IMR-90 (cell line): ENCODE data around the gene MAPRE3. TPM values are rescaled to one million over a fixed set of nuclear protein-coding genes. Genes with fewer than 3 reads are reported as not detected.

ENCODE experiments used
- ATAC-seq: fragments of 200-7000 bp; cut with Tn5 transposase; 2 replicates; pipeline ENCODE4 v1.9.1; 2020; ENCODE audit warnings: low read depth, mild to moderate bottlenecking, moderate library complexity
- BruUV-seq: library from RNA; stranded (reverse); fragments of 400-500 nt; replicated peaks from 2 replicates; lab custom pipeline; 2021; lab: Mats Ljungman, UMichigan
- CTCF ChIA-PET: fragments of 300-600 bp; formaldehyde crosslinking; extraction: SDS; loops from one replicate; lab custom pipeline; 2021; ENCODE audit warnings: antibody characterized with exemption; lab: Yijun Ruan, JAX
- POLR2A ChIA-PET: fragments of 300-600 bp; sonication (Branson Sonifier 250); formaldehyde crosslinking; loops from one replicate; lab custom pipeline; 2022; ENCODE audit warnings: antibody characterized with exemption; ENCODE audit not compliant: unreplicated experiment; lab: Charles Lee
- DNase-seq: peaks from one replicate; pipeline ENCODE4 v3.0.0; 2013
- H2AFZ ChIP-seq: replicated peaks from 2 replicates; pipeline ENCODE3; 2013; ENCODE audit warnings: low read length, mild to moderate bottlenecking; ENCODE audit not compliant: poor library complexity
- H2AK5ac ChIP-seq: 2 replicates; pipeline ENCODE4 v1.6.1; 2013; ENCODE audit warnings: low read depth, low read length, inconsistent platforms
- H2AK9ac ChIP-seq: replicated peaks from 2 replicates; pipeline ENCODE3; 2013; ENCODE audit warnings: mild to moderate bottlenecking, low read depth, low read length, moderate library complexity; ENCODE audit not compliant: poor library complexity
- H2BK120ac ChIP-seq: 2 replicates; pipeline ENCODE4 v1.6.1; 2013; ENCODE audit warnings: low read depth, low read length, inconsistent platforms
- H2BK15ac ChIP-seq: 3 replicates; pipeline ENCODE4 v1.6.1; 2013; ENCODE audit warnings: low read depth, low read length, inconsistent platforms
- H2BK20ac ChIP-seq: 2 replicates; pipeline ENCODE4 v1.6.1; 2013; ENCODE audit warnings: low read depth, mild to moderate bottlenecking, inconsistent platforms, low read length, moderate library complexity
- H2BK5ac ChIP-seq: 2 replicates; pipeline ENCODE4 v1.6.1; 2013; ENCODE audit warnings: mild to moderate bottlenecking, low read depth, low read length, inconsistent platforms; ENCODE audit not compliant: poor library complexity, severe bottlenecking
- H3K14ac ChIP-seq: replicated peaks from 2 replicates; pipeline ENCODE4 v1.6.1; 2013; ENCODE audit warnings: low read depth, low read length, inconsistent platforms
- H3K18ac ChIP-seq: 2 replicates; pipeline ENCODE4 v1.6.1; 2013; ENCODE audit warnings: low read depth, low read length, control low read depth
- H3K23ac ChIP-seq: 2 replicates; pipeline ENCODE4 v1.6.1; 2013; ENCODE audit warnings: low read depth, low read length, inconsistent platforms
- H3K27ac ChIP-seq: 2 replicates; pipeline ENCODE4 v1.5.1; 2013; ENCODE audit warnings: mild to moderate bottlenecking, control low read depth, low read length; ENCODE audit not compliant: insufficient read depth
- H3K27me3 ChIP-seq: 2 replicates; pipeline ENCODE4 v1.6.1; 2013; ENCODE audit warnings: low read length; ENCODE audit not compliant: control insufficient read depth, insufficient read depth
- H3K36me3 ChIP-seq: 2 replicates; pipeline ENCODE4 v1.6.1; 2013; ENCODE audit warnings: low read length, mixed read lengths; ENCODE audit not compliant: control insufficient read depth, insufficient read depth
- H3K4ac ChIP-seq: 2 replicates; pipeline ENCODE4 v1.6.1; 2013; ENCODE audit warnings: low read depth, low read length, inconsistent platforms
- H3K4me1 ChIP-seq: 2 replicates; pipeline ENCODE4 v1.6.1; 2013; ENCODE audit warnings: low read length, mixed read lengths; ENCODE audit not compliant: control insufficient read depth, insufficient read depth
- H3K4me2 ChIP-seq: 2 replicates; pipeline ENCODE4 v1.6.1; 2013; ENCODE audit warnings: low read depth, mild to moderate bottlenecking, control low read depth, low read length, moderate library complexity
- H3K4me3 ChIP-seq: 2 replicates; pipeline ENCODE4 v1.5.1; 2013; ENCODE audit warnings: low read depth, mild to moderate bottlenecking, control low read depth, low read length, moderate library complexity; ENCODE audit not compliant: insufficient read depth
- H3K56ac ChIP-seq: 2 replicates; pipeline ENCODE4 v1.6.1; 2013; ENCODE audit warnings: low read length, inconsistent platforms; ENCODE audit not compliant: insufficient read depth; ENCODE audit errors: extremely low read depth
- H3K79me1 ChIP-seq, 2 experiments: 2 replicates each; pipeline ENCODE4 v1.6.1; 2013; ENCODE audit warnings: low read length in 2 of 2, inconsistent platforms in 1 of 2, low read depth in 1 of 2
- H3K9ac ChIP-seq: 2 replicates; pipeline ENCODE4 v1.6.1; 2013; ENCODE audit warnings: low read depth, low read length, control low read depth
- H3K9me1 ChIP-seq: 2 replicates; pipeline ENCODE4 v1.6.1; 2013; ENCODE audit warnings: low read length, inconsistent platforms; ENCODE audit not compliant: insufficient read depth
- H3K9me3 ChIP-seq: 2 replicates; pipeline ENCODE4 v1.6.1; 2013; ENCODE audit warnings: low read length; ENCODE audit not compliant: control insufficient read depth, insufficient read depth
- H4K20me1 ChIP-seq: 2 replicates; pipeline ENCODE4 v1.6.1; 2013; ENCODE audit warnings: low read length, inconsistent platforms; ENCODE audit not compliant: insufficient read depth
- H4K5ac ChIP-seq: 2 replicates; pipeline ENCODE4 v1.6.1; 2013; ENCODE audit warnings: mild to moderate bottlenecking, low read depth, low read length, control low read depth
- H4K8ac ChIP-seq, 2 experiments: 2 replicates each; pipeline ENCODE4 v1.6.1; 2013; ENCODE audit warnings: low read depth in 2 of 2, low read length in 2 of 2, control low read depth in 1 of 2, inconsistent platforms in 1 of 2
- H4K91ac ChIP-seq: 2 replicates; pipeline ENCODE4 v1.6.1; 2013; ENCODE audit warnings: low read depth, low read length, inconsistent platforms; ENCODE audit not compliant: insufficient read depth
- BHLHE40 ChIP-seq: fragments of 150-350 bp; IDR thresholded peaks from 2 replicates; pipeline ENCODE4 v1.6.1; 2016; ENCODE audit warnings: mild to moderate bottlenecking, low read depth, low read length
- CEBPB ChIP-seq: IDR thresholded peaks from 2 replicates; pipeline ENCODE4 v1.6.1; 2012; ENCODE audit warnings: low read depth, low read length, improper control_type of control experiment
- CHD1 ChIP-seq: IDR thresholded peaks from 2 replicates; pipeline ENCODE4 v1.6.1; 2012; ENCODE audit warnings: low read depth, low read length, improper control_type of control experiment
- CTCF ChIP-seq: conservative IDR thresholded peaks from 2 replicates; pipeline ENCODE4 v1.5.1; 2012; ENCODE audit warnings: mild to moderate bottlenecking, low read depth, low read length, improper control_type of control experiment
- ELK1 ChIP-seq: fragments of 150-350 bp; IDR thresholded peaks from 2 replicates; pipeline ENCODE4 v1.6.1; 2016; ENCODE audit warnings: low read depth, mild to moderate bottlenecking, low read length, moderate library complexity, borderline replicate concordance
- FOS ChIP-seq: fragments of 150-350 bp; IDR thresholded peaks from 2 replicates; pipeline ENCODE4 v1.6.1; 2016; ENCODE audit warnings: low read depth, low read length
- MAFK ChIP-seq: IDR thresholded peaks from 2 replicates; pipeline ENCODE4 v1.6.1; 2012; ENCODE audit warnings: low read depth, low read length, improper control_type of control experiment
- MAZ ChIP-seq: IDR thresholded peaks from 2 replicates; pipeline ENCODE4 v1.6.1; 2012; ENCODE audit warnings: low read depth, mild to moderate bottlenecking, low read length, improper control_type of control experiment, moderate library complexity, borderline replicate concordance
- MXI1 ChIP-seq: IDR thresholded peaks from 2 replicates; pipeline ENCODE4 v1.6.1; 2012; ENCODE audit warnings: low read depth, mild to moderate bottlenecking, low read length, moderate library complexity, borderline replicate concordance
- NFE2L2 ChIP-seq: fragments of 150-350 bp; IDR thresholded peaks from 2 replicates; pipeline ENCODE4 v1.6.1; 2016; ENCODE audit warnings: low read depth, mild to moderate bottlenecking, low read length
- POLR2A ChIP-seq: IDR thresholded peaks from 2 replicates; pipeline ENCODE4 v1.6.1; 2012; ENCODE audit warnings: mild to moderate bottlenecking, low read depth, low read length
- RAD21 ChIP-seq: IDR thresholded peaks from 2 replicates; pipeline ENCODE4 v1.6.1; 2012; ENCODE audit warnings: low read length, improper control_type of control experiment
- RCOR1 ChIP-seq: IDR thresholded peaks from 2 replicates; pipeline ENCODE4 v1.6.1; 2012; ENCODE audit warnings: mild to moderate bottlenecking, low read length, improper control_type of control experiment; ENCODE audit not compliant: insufficient replicate concordance
- RFX5 ChIP-seq: IDR thresholded peaks from 2 replicates; pipeline ENCODE4 v1.8.0; 2012; ENCODE audit warnings: low read depth, mild to moderate bottlenecking, low read length, moderate library complexity
- SMC3 ChIP-seq: fragments of 150-350 bp; IDR thresholded peaks from 2 replicates; pipeline ENCODE4 v1.6.1; 2016; ENCODE audit warnings: low read depth, mild to moderate bottlenecking, antibody characterized with exemption, low read length, moderate library complexity
- USF2 ChIP-seq: fragments of 150-350 bp; IDR thresholded peaks from 2 replicates; pipeline ENCODE4 v1.6.1; 2017; ENCODE audit warnings: mild to moderate bottlenecking, antibody characterized with exemption, low read length, low read depth
- WGBS, 2 experiments: methylation state at CpG; one replicate each; pipeline versions ENCODE4 v1.1.5 to v1.1.7; 2013; ENCODE audit warnings: missing lambda C conversion rate in 2 of 2; ENCODE audit not compliant: insufficient read length in 1 of 2; ENCODE audit errors: extremely low coverage in 2 of 2; 5-methylcytosine and 5-hydroxymethylcytosine counted together
- dilution Hi-C: fragments of 300-500 bp; cut with HindIII; formaldehyde crosslinking; loops from one replicate; pipeline ENCODE4 v1.14.3; 2018; ENCODE audit warnings: low sequenced_read_pairs; ENCODE audit not compliant: unreplicated experiment
- in situ Hi-C: fragments of 300-500 bp; cut with MboI; formaldehyde crosslinking; loops from 3 replicates; pipeline ENCODE4 v1.14.3; 2019; ENCODE audit warnings: low sequenced_read_pairs, inconsistent platforms, mixed read lengths
- intact Hi-C: fragments of 100-400 bp; cut with micrococcal nuclease; formaldehyde crosslinking; loops from 2 replicates; pipeline ENCODE4 v1.10.0; 2022
- polyA plus RNA-seq, 3 experiments: library from polyadenylated mRNA; depleted of rRNA; stranded (reverse); fragments of >200 nt; gene quantifications; 2 replicates each; pipeline ENCODE4 v1.2.3, GENCODE V29; 2012; ENCODE audit warnings: low replicate concordance in 1 of 3
- total RNA-seq: library from RNA; depleted of rRNA; stranded (reverse); fragments of >200 nt; gene quantifications from 2 replicates; pipeline ENCODE4 v1.2.3, GENCODE V29; 2012

Gene MAPRE3
- total and polyA plus RNA-seq, 2 of the 4 experiments (the other 2 are of a cell fraction), result 1.8 to 20.3 TPM

- H2BK20ac ChIP-seq, result no peak overlapping the region
- H3K9ac ChIP-seq, result no peak overlapping the region
- no peak overlapping the region for H4K8ac ChIP-seq
- no peak for TF ChIP-seq RAD21
- no peak for TF ChIP-seq USF2
- TF ChIP-seq RFX5, result no peak
- TF ChIP-seq POLR2A, result no peak
- no peak for TF ChIP-seq BHLHE40
- no peak for TF ChIP-seq MAFK
- no peak for TF ChIP-seq ELK1
- no peak for TF ChIP-seq MAZ
- TF ChIP-seq RCOR1, result no peak
- TF ChIP-seq CTCF, result no peak
- no peak for TF ChIP-seq CHD1
- TF ChIP-seq MXI1, result no peak
- no peak for TF ChIP-seq SMC3
- no peak for TF ChIP-seq CEBPB
- TF ChIP-seq FOS, result no peak
- TF ChIP-seq NFE2L2, result no peak
- no peak overlapping the region for H2AK9ac ChIP-seq
- H2AFZ ChIP-seq, result no peak overlapping the region
- dilution Hi-C loops, result no loop called here
- H3K9me3 ChIP-seq, result no peaks in the 10 kb centered on the region
- no peak overlapping the region for H3K4me2 ChIP-seq
- no peak overlapping the region for H3K4ac ChIP-seq
- in situ Hi-C loops, result no loop called here
- no peak for DNase-seq
- no peaks in the 10 kb centered on the region for H3K4me1 ChIP-seq
- no peaks in the 10 kb centered on the region for H3K36me3 ChIP-seq
- no peaks in the 10 kb centered on the region for H4K20me1 ChIP-seq
- H3K79me1 ChIP-seq, result no peaks in the 10 kb centered on the region
- no peak overlapping the region for H2AK5ac ChIP-seq
- H3K27ac ChIP-seq, result no peak overlapping the region
- no peak overlapping the region for H4K5ac ChIP-seq
- ATAC-seq, result no peak
- H4K91ac ChIP-seq, result no peak overlapping the region
- intact Hi-C loops, result loop anchor here (10.0 kb wide), 1 partner anchor 337 kb away; no protein-coding TSS in a partner anchor
- no peak overlapping the region for H2BK15ac ChIP-seq
- no TSS peak for BruUV-seq
- WGBS, 2 experiments, result 100% methylated on average over 1 of the region's 3 CpGs; no CpG with 5 or more reads in 1 of the 2 experiments
- ChIA-PET CTCF (interaction anchor here (4.4 kb wide), 1 partner anchor 95 kb away, joined by 47 read pairs; no protein-coding TSS in a partner anchor), POLR2A (no interaction called here)
- no peak overlapping the region for H3K23ac ChIP-seq
- H3K18ac ChIP-seq, result no peak overlapping the region
- H3K9me1 ChIP-seq, result no peaks in the 10 kb centered on the region; the same call in 1 of the 2 replicates
- peaks cover 41% of the 10 kb centered on the region for H3K27me3 ChIP-seq
- no peak overlapping the region for H3K14ac ChIP-seq
- H2BK120ac ChIP-seq, result no peak overlapping the region
- no peak overlapping the region for H2BK5ac ChIP-seq
- no peak overlapping the region for H3K56ac ChIP-seq
- no peak overlapping the region for H3K4me3 ChIP-seq
Observed at GRCh38 chr2:26941486-26941885, 29.0 kb upstream of the MAPRE3 start.
